Osteoblast (primary cell): ENCODE results near the gene UTP14A. TPM values are rescaled to one million over a fixed set of nuclear protein-coding genes. Genes with fewer than 3 reads are reported as not detected.

ENCODE experiments used
- DNase-seq: peaks from one replicate; pipeline ENCODE4 v3.0.0; 2011; ENCODE audit warnings: low spot score, mixed read lengths; ENCODE audit not compliant: insufficient read length; ENCODE audit errors: missing footprints
- H2AFZ ChIP-seq: 2 replicates; pipeline ENCODE4 v1.6.0; 2011; ENCODE audit warnings: mild to moderate bottlenecking, low read length
- H3K27ac ChIP-seq: 2 replicates; pipeline ENCODE4 v1.5.1; 2011; ENCODE audit warnings: mild to moderate bottlenecking, low read depth, low read length, moderate library complexity
- H3K27me3 ChIP-seq: 2 replicates; pipeline ENCODE4 v1.6.0; 2012; ENCODE audit warnings: mild to moderate bottlenecking, control low read depth, inconsistent platforms, low read length, moderate library complexity; ENCODE audit not compliant: insufficient read depth
- H3K36me3 ChIP-seq: 2 replicates; pipeline ENCODE4 v1.5.1; 2011; ENCODE audit warnings: mild to moderate bottlenecking, low read length, control low read depth, moderate library complexity; ENCODE audit not compliant: insufficient read depth
- H3K4me1 ChIP-seq: 2 replicates; pipeline ENCODE4 v1.5.1; 2011; ENCODE audit warnings: mild to moderate bottlenecking, low read length, control low read depth, moderate library complexity; ENCODE audit not compliant: insufficient read depth
- H3K4me2 ChIP-seq: 2 replicates; pipeline ENCODE4 v1.6.0; 2011; ENCODE audit warnings: mild to moderate bottlenecking, low read length; ENCODE audit not compliant: insufficient read depth
- H3K4me3 ChIP-seq: fragments of 200-600 bp; sonication (generic); 3 replicates; pipeline ENCODE4 v1.5.1; 2012; ENCODE audit warnings: mild to moderate bottlenecking, low read length, inconsistent platforms; ENCODE audit not compliant: insufficient read depth
- H3K79me2 ChIP-seq: 2 replicates; pipeline ENCODE4 v1.6.0; 2012; ENCODE audit warnings: mild to moderate bottlenecking, low read length, control low read depth, inconsistent platforms; ENCODE audit not compliant: insufficient read depth
- H3K9me3 ChIP-seq: 2 replicates; pipeline ENCODE4 v1.5.1; 2011; ENCODE audit warnings: low read depth, low read length, control low read depth
- H4K20me1 ChIP-seq: 2 replicates; pipeline ENCODE4 v1.6.0; 2012; ENCODE audit warnings: mild to moderate bottlenecking, low read length, control low read depth; ENCODE audit not compliant: insufficient read depth
- CTCF ChIP-seq: IDR thresholded peaks from 2 replicates; pipeline ENCODE4 v1.5.1; 2011; ENCODE audit warnings: mild to moderate bottlenecking, low read depth, low read length, moderate library complexity; ENCODE audit errors: extremely low read depth
- total RNA-seq: library from RNA; depleted of rRNA; stranded (reverse); fragments of >200 nt; gene quantifications from 2 replicates; pipeline ENCODE4 v1.2.3, GENCODE V29; 2012

UTP14A gene
- total RNA-seq, 1 donor: 19.9 TPM

- Histone ChIP-seq H3K27ac (no peak overlapping the region), H3K79me2 (no peaks in the 10 kb centered on the region), H3K36me3 (no peaks in the 10 kb centered on the region), H3K27me3 (peaks cover 4% of the 10 kb centered on the region), H3K9me3 (no peaks in the 10 kb centered on the region), H3K4me3 (no peak overlapping the region), H2AFZ (no peak overlapping the region), H3K4me1 (no peaks in the 10 kb centered on the region), H4K20me1 (no peaks in the 10 kb centered on the region), H3K4me2 (no peak overlapping the region)
- TF ChIP-seq CTCF: no peak
- DNase-seq: no peak
These were observed 70.5 kb downstream of the UTP14A start for GRCh38 chrX:129976441-129976840.

Other genes starting within 250 kb of the UTP14A start
- gene XPNPEP2, start 167.2 kb upstream of the UTP14A start, total RNA-seq: not detected in 2 replicates
- not detected in 2 replicates for gene SASH3, start 126.2 kb upstream of the UTP14A start, total RNA-seq
- 28.2 and 33.0 TPM in 2 replicates for gene ZDHHC9, start 62.3 kb upstream of the UTP14A start, total RNA-seq
- 1.4 and 1.8 TPM in 2 replicates for gene BCORL1, start 76.5 kb downstream of the UTP14A start, total RNA-seq
- 24.8 and 25.0 TPM in 2 replicates for gene ELF4, start 204.3 kb downstream of the UTP14A start, total RNA-seq